Heart left ventricle (tissue), 13 donors: ENCODE results near the gene SNHG17.

Experiments used
- CTCF ChIP-seq, 12 donors: fragments of 200-600 bp; sonication (generic) in 4 of 12; IDR thresholded peaks; one replicate each; pipeline versions ENCODE4 v1.5.0 to v1.8.0; 2018 to 2022; ENCODE audit warnings: antibody characterized with exemption in 12 of 12, mild to moderate bottlenecking in 5 of 12
- POLR2A ChIP-seq, 2 donors: fragments of 450-650 bp; IDR thresholded peaks; one replicate each; pipeline ENCODE4 v1.6.1; 2017; ENCODE audit warnings: antibody characterized with exemption in 2 of 2, mild to moderate bottlenecking in 2 of 2, moderate library complexity in 2 of 2
- donor health status: ischemic (EF 13 %, LVEDD 7.1; RV severe dilation, severe dysfunction).
- donor health status: DM: no; HTN: yes; CAD: no.
- donor health status: DM: no; HTN: no; CAD: no.
- donor health status: ischemic (EF 25% LVEDD 6.9; RV normal size, moderate dysfunction).
- donor health status: ischemic (EF 25% LVEDD 5.7; RV mildly dilated, moderate dysfunction).
- donor health status: ischemic (EF 35%, LVEDD 5.7; RV mildly dilated, moderate dysfunction).
- donor health status: nonischemic (EF 11% LVEDD 7.7; RV severe dilation, severe dysfunction).
- donor health status: DM: yes; HTN: yes; CAD: no.
- donor health status: PGD.
- donor health status: ischemic (EF 29% LVEDD 5.4; RV normal size, mild dysfunction).
- donor health status: nonischemic (EF 23%, LVEDD 6.1; RV moderate dilation, normal function).

DNA sequence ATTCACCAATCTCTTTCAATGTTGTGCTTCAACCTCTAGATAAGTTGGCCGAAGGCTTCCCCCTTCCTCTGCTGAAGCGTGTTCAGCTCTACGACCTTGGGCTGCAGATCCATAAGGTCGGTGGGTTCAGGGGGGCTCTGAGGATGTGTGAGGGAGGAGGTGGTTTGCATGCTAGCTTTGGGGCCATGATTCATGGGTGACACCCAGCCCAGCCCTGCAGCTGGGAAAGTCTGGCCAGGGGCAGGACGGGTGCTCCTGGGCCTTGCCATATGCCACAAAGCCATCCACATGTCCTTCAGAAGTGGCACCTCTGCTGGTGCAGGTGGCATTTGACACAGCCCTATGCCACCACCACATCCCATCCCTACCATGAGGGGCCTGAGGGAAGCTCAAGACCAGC is 61.2 kb downstream of the SNHG17 start:
- TF ChIP-seq CTCF (IDR thresholded peaks at IDR 0.05) (no peak), POLR2A (IDR thresholded peaks at IDR 0.05) (no peak)
